HUES64 (cell line): Measurements from ENCODE around the gene PARD3B.

Source experiments
- H3K27ac ChIP-seq: 2 replicates; pipeline ENCODE4 v1.7.0; 2013; ENCODE audit warnings: low read depth, low read length, inconsistent platforms
- H3K27me3 ChIP-seq: 2 replicates; pipeline ENCODE4 v1.6.1; 2013; ENCODE audit warnings: mild to moderate bottlenecking, low read length; ENCODE audit not compliant: insufficient read depth
- H3K36me3 ChIP-seq: 2 replicates; pipeline ENCODE4 v1.6.1; 2013; ENCODE audit warnings: mild to moderate bottlenecking, low read length; ENCODE audit not compliant: insufficient read depth
- H3K4me1 ChIP-seq: 2 replicates; pipeline ENCODE4 v1.6.1; 2013; ENCODE audit warnings: mild to moderate bottlenecking, low read length, moderate library complexity; ENCODE audit not compliant: insufficient read depth
- H3K4me3 ChIP-seq: 2 replicates; pipeline ENCODE4 v1.5.1; 2013; ENCODE audit warnings: mild to moderate bottlenecking, low read length, moderate library complexity
- H3K9ac ChIP-seq: 2 replicates; pipeline ENCODE4 v1.6.1; 2013; ENCODE audit warnings: mild to moderate bottlenecking, low read depth, low read length
- H3K9me3 ChIP-seq: 2 replicates; pipeline ENCODE4 v1.6.1; 2013; ENCODE audit warnings: low read depth, low read length; ENCODE audit not compliant: insufficient read depth
- WGBS: fragments of 150-250, 120-280 bp; methylation state at CpG from one replicate; pipeline ENCODE4 v1.1.7; 2013; ENCODE audit warnings: missing lambda C conversion rate; 5-methylcytosine and 5-hydroxymethylcytosine counted together

PARD3B gene

DNA sequence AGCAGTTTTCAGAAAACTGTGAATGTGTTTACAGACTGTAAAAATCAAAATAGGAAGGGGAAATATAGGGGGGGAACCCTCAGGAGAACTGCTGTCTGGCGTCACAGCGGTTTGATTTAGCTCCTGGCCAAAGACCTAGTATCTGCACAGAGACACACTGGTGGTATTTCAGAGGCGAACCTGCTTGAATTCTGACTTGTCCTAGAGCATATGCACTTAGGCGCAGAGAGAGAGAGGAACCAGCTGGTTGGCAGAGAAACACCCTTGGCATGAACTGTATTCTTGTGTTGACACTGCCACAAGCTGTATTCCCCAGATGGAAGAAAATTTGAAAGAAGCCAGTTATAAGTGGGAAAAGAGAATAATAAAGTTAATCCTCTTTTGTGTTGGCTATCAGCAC, 630.6 kb downstream of the PARD3B start:
- Histone ChIP-seq H3K27me3 (no peaks in the 10 kb centered on the region), H3K4me1 (peaks cover 7% of the 10 kb centered on the region; the same call in 1 of the 2 replicates), H3K9me3 (no peaks in the 10 kb centered on the region), H3K4me3 (no peak overlapping the region), H3K27ac (no peak overlapping the region), H3K9ac (no peak overlapping the region), H3K36me3 (no peaks in the 10 kb centered on the region)
- WGBS: 95% methylated on average over 4 of the region's 4 CpGs

DNA sequence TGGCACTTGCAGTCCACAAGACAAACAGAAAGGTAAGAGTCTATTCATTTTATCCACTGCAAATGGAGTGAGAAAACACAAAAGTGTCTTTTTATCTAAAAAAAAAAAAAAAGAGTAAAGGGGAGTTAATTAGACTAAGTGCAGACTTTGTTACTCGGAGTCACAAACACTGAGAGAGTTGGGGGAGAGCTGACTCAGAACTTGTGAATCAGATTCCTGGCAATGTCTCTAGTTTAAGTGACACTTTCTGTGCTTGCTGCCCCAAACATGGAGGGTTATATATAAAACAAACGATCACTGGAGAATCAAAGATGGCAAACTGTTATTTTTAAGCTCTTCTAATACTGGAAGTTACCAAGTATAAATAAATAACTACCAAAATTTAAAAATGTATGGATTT, 631.3 kb downstream of the PARD3B start:
- no peak overlapping the region for H3K9ac ChIP-seq
- H3K4me1 ChIP-seq: peaks cover 9% of the 10 kb centered on the region; the same call in 1 of the 2 replicates
- WGBS: 91% methylated on average over 2 of the region's 2 CpGs
- no peaks in the 10 kb centered on the region for H3K27me3 ChIP-seq
- H3K4me3 ChIP-seq: no peak overlapping the region
- no peak overlapping the region for H3K27ac ChIP-seq
- no peaks in the 10 kb centered on the region for H3K9me3 ChIP-seq
- no peaks in the 10 kb centered on the region for H3K36me3 ChIP-seq

DNA sequence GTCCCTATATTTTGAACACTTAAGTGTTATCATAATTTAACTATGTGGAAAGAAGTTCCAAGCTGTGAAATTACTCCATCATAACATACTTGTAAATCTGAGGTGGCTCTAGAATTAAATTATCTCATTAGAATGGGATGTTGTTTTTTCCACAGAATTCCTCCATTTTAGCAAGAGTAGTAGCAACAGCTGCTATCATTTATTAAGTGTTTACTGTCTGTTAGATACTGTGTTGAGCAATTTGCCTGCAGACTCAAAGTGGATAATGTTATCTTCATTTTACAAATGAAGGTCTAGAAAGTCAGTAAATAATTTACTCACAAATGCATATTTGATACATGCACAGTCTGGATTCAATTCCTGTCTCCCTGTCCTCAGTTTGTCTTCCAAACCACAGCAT, 632.3 kb downstream of the PARD3B start:
- Histone ChIP-seq H3K27ac (no peak overlapping the region), H3K9ac (no peak overlapping the region), H3K27me3 (no peaks in the 10 kb centered on the region), H3K9me3 (no peaks in the 10 kb centered on the region), H3K36me3 (no peaks in the 10 kb centered on the region), H3K4me3 (no peak overlapping the region), H3K4me1 (peaks cover 9% of the 10 kb centered on the region; the same call in 1 of the 2 replicates)

DNA sequence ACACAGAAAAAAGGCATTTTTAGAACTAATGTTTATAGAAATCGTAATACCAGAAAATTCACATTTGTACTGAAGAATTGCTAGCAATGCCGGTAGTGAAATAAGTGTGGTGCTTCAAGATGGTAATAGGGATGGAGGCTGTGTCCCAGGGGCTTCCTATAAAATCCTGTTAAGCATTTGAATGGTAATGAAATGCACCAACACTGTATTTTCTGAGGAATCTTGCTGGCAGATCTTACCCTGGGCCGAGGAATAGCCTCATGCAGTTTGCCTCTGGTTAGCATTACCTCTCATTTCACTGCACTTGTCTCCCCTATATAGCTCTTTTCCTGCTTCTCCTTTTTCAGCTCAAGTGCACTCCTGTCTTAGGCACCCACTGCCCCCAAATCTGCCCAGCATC, 635.5 kb downstream of the PARD3B start:
- WGBS: 81% methylated on average over 3 of the region's 3 CpGs
- Histone ChIP-seq H3K9ac (no peak overlapping the region), H3K36me3 (no peaks in the 10 kb centered on the region)

GRCh38 chr2:205187731-205188130, 642.5 kb downstream of the PARD3B start:
- whole genome bisulfite sequencing: 93% methylated on average over 6 of the region's 6 CpGs
- H3K27ac ChIP-seq: no peak overlapping the region
- no peaks in the 10 kb centered on the region for H3K27me3 ChIP-seq
- H3K9me3 ChIP-seq: no peaks in the 10 kb centered on the region
- no peak overlapping the region for H3K4me3 ChIP-seq
- H3K36me3 ChIP-seq: no peaks in the 10 kb centered on the region
- no peak overlapping the region for H3K9ac ChIP-seq
- no peaks in the 10 kb centered on the region; the same call in 1 of the 2 replicates for H3K4me1 ChIP-seq

More for the DNA sequence above, 635.5 kb downstream of the PARD3B start:
- Histone ChIP-seq H3K4me1 (peaks cover 9% of the 10 kb centered on the region; the same call in 1 of the 2 replicates), H3K27me3 (no peaks in the 10 kb centered on the region), H3K9me3 (no peaks in the 10 kb centered on the region), H3K27ac (no peak overlapping the region), H3K4me3 (no peak overlapping the region)

DNA sequence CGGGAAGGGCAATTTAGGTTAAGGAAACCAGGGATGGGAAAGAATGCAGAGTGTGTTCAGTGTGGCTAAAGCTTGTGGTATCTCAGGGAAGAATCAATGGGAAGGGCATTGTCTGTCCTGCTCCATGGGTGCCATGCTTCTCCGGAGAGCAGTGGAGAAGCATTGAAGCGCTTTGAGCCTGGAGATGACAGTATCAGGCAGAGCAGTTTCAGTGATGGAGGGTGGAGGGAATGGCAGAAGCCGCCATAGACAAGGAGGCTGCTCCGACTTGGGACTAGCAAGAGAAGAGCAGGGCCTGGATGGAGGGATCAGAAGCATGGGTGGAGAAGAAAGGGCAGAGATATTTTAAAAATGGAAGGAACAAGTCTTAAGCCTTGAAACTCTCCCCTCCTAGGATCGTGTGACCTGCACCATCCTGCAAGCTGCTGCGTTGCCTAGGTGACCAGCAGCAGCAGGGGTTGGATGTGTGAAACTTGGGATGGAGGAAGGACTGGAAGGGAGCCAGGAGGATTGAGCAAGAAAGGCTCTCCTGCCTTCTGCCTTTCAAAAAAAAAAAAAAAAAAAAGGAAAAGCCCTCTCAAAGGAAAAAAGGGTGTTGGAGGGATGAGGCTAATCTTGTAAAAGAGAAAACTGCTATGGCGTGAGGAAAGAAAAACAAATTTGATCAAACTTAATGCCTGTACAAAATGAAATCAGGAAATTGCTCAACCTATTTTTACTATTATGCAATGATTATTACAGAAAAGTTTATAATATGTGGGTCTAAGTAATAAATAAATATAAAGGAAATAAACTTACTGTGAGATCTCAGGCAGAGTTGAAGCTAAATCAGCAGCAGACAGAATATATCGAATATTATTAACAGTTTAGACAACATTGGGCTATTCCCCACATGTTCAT, 643.2 kb downstream of the PARD3B start:
- no peaks in the 10 kb centered on the region for H3K27me3 ChIP-seq
- no peak overlapping the region for H3K9ac ChIP-seq
- WGBS: 78% methylated on average over 8 of the region's 9 CpGs
- H3K9me3 ChIP-seq: no peaks in the 10 kb centered on the region
- no peak overlapping the region for H3K4me3 ChIP-seq
- H3K27ac ChIP-seq: no peak overlapping the region
- no peaks in the 10 kb centered on the region for H3K36me3 ChIP-seq
- H3K4me1 ChIP-seq: no peaks in the 10 kb centered on the region

- Histone ChIP-seq H3K4me1 (no peaks in the 10 kb centered on the region), H3K9me3 (no peaks in the 10 kb centered on the region), H3K27me3 (no peaks in the 10 kb centered on the region), H3K27ac (no peak overlapping the region), H3K36me3 (no peaks in the 10 kb centered on the region), H3K4me3 (no peak overlapping the region), H3K9ac (no peak overlapping the region)
- WGBS: 95% methylated on average over 7 of the region's 7 CpGs
Measured at GRCh38 chr2:205189301-205189700, 644.0 kb downstream of the PARD3B start.

- Histone ChIP-seq H3K9ac (no peak overlapping the region), H3K27ac (no peak overlapping the region), H3K36me3 (no peaks in the 10 kb centered on the region), H3K27me3 (no peaks in the 10 kb centered on the region), H3K4me1 (no peaks in the 10 kb centered on the region), H3K4me3 (no peak overlapping the region), H3K9me3 (no peaks in the 10 kb centered on the region)
- 97% methylated on average over 2 of the region's 2 CpGs for WGBS
Measured at GRCh38 chr2:205190528-205190927, 645.3 kb downstream of the PARD3B start.

GRCh38 chr2:205193125-205193835, 648.0 kb downstream of the PARD3B start:
- H3K27me3 ChIP-seq: no peaks in the 10 kb centered on the region
- 80% methylated on average over 4 of the region's 5 CpGs for WGBS
- H3K36me3 ChIP-seq: no peaks in the 10 kb centered on the region
- H3K4me1 ChIP-seq: peaks cover 23% of the 10 kb centered on the region
- H3K9ac ChIP-seq: no peak overlapping the region
- H3K9me3 ChIP-seq: no peaks in the 10 kb centered on the region
- H3K4me3 ChIP-seq: no peak overlapping the region
- no peak overlapping the region for H3K27ac ChIP-seq

DNA sequence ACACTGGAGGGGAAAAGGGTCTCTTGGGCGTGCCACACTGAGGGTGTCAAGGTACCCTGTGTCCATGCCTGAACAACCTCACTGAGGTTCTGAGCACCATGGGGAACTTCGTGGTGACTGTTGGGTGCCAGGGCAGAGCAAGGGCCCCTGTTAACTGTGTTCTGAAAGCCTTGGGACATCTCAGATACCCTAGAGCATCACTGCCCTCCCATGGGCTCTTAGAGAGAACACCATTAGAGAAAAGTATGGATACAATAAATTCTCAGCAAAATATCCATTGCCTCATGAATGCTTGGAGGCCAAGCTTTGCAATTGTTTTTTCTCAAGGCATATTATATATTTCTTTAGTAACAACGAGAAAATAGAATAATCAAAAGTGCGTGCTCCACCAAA, 648.6 kb downstream of the PARD3B start:
- H3K27me3 ChIP-seq: no peaks in the 10 kb centered on the region
- no peak overlapping the region for H3K27ac ChIP-seq
- 91% methylated on average over 4 of the region's 4 CpGs for WGBS
- no peak overlapping the region for H3K4me3 ChIP-seq
- H3K9me3 ChIP-seq: no peaks in the 10 kb centered on the region
- no peak overlapping the region for H3K9ac ChIP-seq
- H3K4me1 ChIP-seq: peaks cover 28% of the 10 kb centered on the region
- no peaks in the 10 kb centered on the region for H3K36me3 ChIP-seq

GRCh38 chr2:205197468-205198139, 652.3 kb downstream of the PARD3B start:
- Histone ChIP-seq H3K27me3 (no peaks in the 10 kb centered on the region), H3K27ac (peak overlapping the region; percentile 93)

More at GRCh38 chr2:205197468-205198139, 652.3 kb downstream of the PARD3B start:
- H3K4me3 ChIP-seq: peak overlapping the region; percentile 35; the same call in 1 of the 2 replicates
- H3K36me3 ChIP-seq: no peaks in the 10 kb centered on the region
- no peaks in the 10 kb centered on the region for H3K9me3 ChIP-seq
- H3K4me1 ChIP-seq: peaks cover 36% of the 10 kb centered on the region
- H3K9ac ChIP-seq: peak overlapping the region; percentile 53
